NB4 (cell line): ENCODE data around the gene BPIFB6.

Experiments used
- MAX ChIP-seq: IDR thresholded peaks from 2 replicates; pipeline ENCODE4 v1.6.1; 2011; ENCODE audit warnings: low read depth, low read length
- TF ChIP-seq, protein P1 (sequence below): IDR thresholded peaks from one replicate; pipeline ENCODE4 v1.5.1; 2012; ENCODE audit warnings: low read depth, low read length

GRCh38 chr20:33025318-33025876 lies 6.1 kb upstream of the BPIFB6 start:
- TF ChIP-seq, protein P1, sequence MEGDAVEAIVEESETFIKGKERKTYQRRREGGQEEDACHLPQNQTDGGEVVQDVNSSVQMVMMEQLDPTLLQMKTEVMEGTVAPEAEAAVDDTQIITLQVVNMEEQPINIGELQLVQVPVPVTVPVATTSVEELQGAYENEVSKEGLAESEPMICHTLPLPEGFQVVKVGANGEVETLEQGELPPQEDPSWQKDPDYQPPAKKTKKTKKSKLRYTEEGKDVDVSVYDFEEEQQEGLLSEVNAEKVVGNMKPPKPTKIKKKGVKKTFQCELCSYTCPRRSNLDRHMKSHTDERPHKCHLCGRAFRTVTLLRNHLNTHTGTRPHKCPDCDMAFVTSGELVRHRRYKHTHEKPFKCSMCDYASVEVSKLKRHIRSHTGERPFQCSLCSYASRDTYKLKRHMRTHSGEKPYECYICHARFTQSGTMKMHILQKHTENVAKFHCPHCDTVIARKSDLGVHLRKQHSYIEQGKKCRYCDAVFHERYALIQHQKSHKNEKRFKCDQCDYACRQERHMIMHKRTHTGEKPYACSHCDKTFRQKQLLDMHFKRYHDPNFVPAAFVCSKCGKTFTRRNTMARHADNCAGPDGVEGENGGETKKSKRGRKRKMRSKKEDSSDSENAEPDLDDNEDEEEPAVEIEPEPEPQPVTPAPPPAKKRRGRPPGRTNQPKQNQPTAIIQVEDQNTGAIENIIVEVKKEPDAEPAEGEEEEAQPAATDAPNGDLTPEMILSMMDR = no peak
- TF ChIP-seq MAX = no peak
